Liver (tissue), 9 donors: ENCODE data around the gene RFX8. TPM values are rescaled to one million over a fixed set of nuclear protein-coding genes. Genes with fewer than 3 reads are reported as not detected.

ENCODE experiments used
- DNase-seq: peaks from one replicate; pipeline ENCODE4 v3.0.0-alpha.2; 2017; ENCODE audit warnings: low spot score
- H3K27ac ChIP-seq, 2 donors: one replicate each; pipeline ENCODE4 v1.7.0; 2013; ENCODE audit warnings: inconsistent platforms in 2 of 2, low read length in 2 of 2, control low read depth in 1 of 2, low read depth in 1 of 2, mild to moderate bottlenecking in 1 of 2
- H3K27me3 ChIP-seq, 4 donors: one replicate each; pipeline versions ENCODE4 v1.6.1 to v1.7.0; 2013; ENCODE audit warnings: low read length in 3 of 4, inconsistent platforms in 1 of 4, mild to moderate bottlenecking in 1 of 4, moderate library complexity in 1 of 4; ENCODE audit not compliant: control insufficient read depth in 4 of 4, insufficient read depth in 4 of 4
- H3K36me3 ChIP-seq, 4 donors: one replicate each; pipeline versions ENCODE4 v1.6.1 to v1.7.0; 2013; ENCODE audit warnings: low read length in 3 of 4, mild to moderate bottlenecking in 3 of 4, low read depth in 1 of 4, moderate library complexity in 1 of 4; ENCODE audit not compliant: control insufficient read depth in 4 of 4, insufficient read depth in 3 of 4
- H3K4me1 ChIP-seq, 4 donors: one replicate each; pipeline versions ENCODE4 v1.6.1 to v1.7.0; 2013; ENCODE audit warnings: low read length in 3 of 4, mild to moderate bottlenecking in 3 of 4, moderate library complexity in 1 of 4; ENCODE audit not compliant: control insufficient read depth in 4 of 4, insufficient read depth in 4 of 4
- H3K4me3 ChIP-seq, 3 donors: one replicate each; pipeline versions ENCODE4 v1.6.1 to v1.7.0; 2013; ENCODE audit warnings: low read length in 3 of 3, control low read depth in 1 of 3, low read depth in 1 of 3, mild to moderate bottlenecking in 1 of 3
- H3K9ac ChIP-seq, 2 donors: one replicate each; pipeline ENCODE4 v1.7.0; 2013; ENCODE audit warnings: low read length in 2 of 2, mild to moderate bottlenecking in 2 of 2, moderate library complexity in 2 of 2, control low read depth in 1 of 2, low read depth in 1 of 2
- H3K9me3 ChIP-seq, 4 donors: one replicate each; pipeline versions ENCODE4 v1.6.1 to v1.7.0; 2013; ENCODE audit warnings: low read length in 3 of 4; ENCODE audit not compliant: control insufficient read depth in 4 of 4
- EGR1 ChIP-seq, 2 donors: IDR thresholded peaks; 2 replicates each; pipeline ENCODE4 v1.6.1; 2016 to 2018; ENCODE audit warnings: antibody characterized with exemption in 2 of 2, low read depth in 2 of 2
- FOXA1 ChIP-seq: IDR thresholded peaks from 2 replicates; pipeline ENCODE4 v1.6.1; 2016; ENCODE audit warnings: antibody characterized with exemption
- FOXA2 ChIP-seq: IDR thresholded peaks from 2 replicates; pipeline ENCODE4 v1.6.1; 2016; ENCODE audit warnings: antibody characterized with exemption
- GABPA ChIP-seq, 2 donors: IDR thresholded peaks in 1 of 2; conservative IDR thresholded peaks in 1 of 2; 2 replicates each; pipeline ENCODE4 v1.6.1; 2016; ENCODE audit warnings: antibody characterized with exemption in 2 of 2, mild to moderate bottlenecking in 1 of 2, moderate library complexity in 1 of 2
- HNF4A ChIP-seq, 2 donors: conservative IDR thresholded peaks; 2 replicates each; pipeline ENCODE4 v1.6.1; 2016; ENCODE audit warnings: antibody characterized with exemption in 2 of 2, mild to moderate bottlenecking in 2 of 2
- JUND ChIP-seq, 2 donors: IDR thresholded peaks; 2 replicates each; pipeline ENCODE4 v1.6.1; 2016; ENCODE audit warnings: antibody characterized with exemption in 2 of 2
- NR2F2 ChIP-seq: IDR thresholded peaks from 2 replicates; pipeline ENCODE4 v1.6.1; 2016; ENCODE audit warnings: antibody characterized with exemption
- RAD21 ChIP-seq, 2 donors: IDR thresholded peaks; 2 replicates each; pipeline ENCODE4 v1.6.1; 2016; ENCODE audit warnings: antibody characterized with exemption in 2 of 2, mild to moderate bottlenecking in 2 of 2
- RXRA ChIP-seq, 2 donors: IDR thresholded peaks; 2 replicates each; pipeline ENCODE4 v1.6.1; 2017 to 2018; ENCODE audit warnings: antibody characterized with exemption in 2 of 2, mild to moderate bottlenecking in 1 of 2
- SP1 ChIP-seq: IDR thresholded peaks from 2 replicates; pipeline ENCODE4 v1.6.1; 2018; ENCODE audit warnings: antibody characterized with exemption, mild to moderate bottlenecking
- TAF1 ChIP-seq: conservative IDR thresholded peaks from 2 replicates; pipeline ENCODE4 v1.6.1; 2016; ENCODE audit warnings: antibody characterized with exemption, mild to moderate bottlenecking
- YY1 ChIP-seq: IDR thresholded peaks from 2 replicates; pipeline ENCODE4 v1.6.1; 2016; ENCODE audit warnings: antibody characterized with exemption, mild to moderate bottlenecking
- WGBS: extraction: QIAGEN DNeasy Blood & Tissue Kit; methylation state at CpG from one replicate; pipeline ENCODE4 v1.1.7; 2013; 5-methylcytosine and 5-hydroxymethylcytosine counted together
- polyA plus RNA-seq, 2 donors: library from polyadenylated mRNA; stranded (reverse) in 1 of 2; unstranded in 1 of 2; fragments of 200-250 nt in 1 of 2; fragments of >200 nt in 1 of 2; fragmentation: Nextera tagmentation in 1 of 2; extraction: Ambion mirVana in 1 of 2; gene quantifications; one replicate each; pipeline versions ENCODE4 v1.2.1 to v1.2.3, GENCODE V29; 2013 to 2015
- total RNA-seq, 2 donors: library from RNA; depleted of rRNA; stranded (reverse); fragments of >200 nt; gene quantifications; one replicate each; pipeline ENCODE4 v1.2.3, GENCODE V29; 2014
- TF ChIP-seq, protein P1 (sequence below): IDR thresholded peaks from 2 replicates; pipeline ENCODE4 v1.6.1; 2016; ENCODE audit warnings: antibody characterized with exemption
- TF ChIP-seq, protein P2 (sequence below): fragments of 150-350 bp; IDR thresholded peaks from 2 replicates; pipeline ENCODE4 v1.5.1; 2017; ENCODE audit warnings: improper control_type of control experiment, low read depth, low read length; ENCODE audit not compliant: missing input control
- TF ChIP-seq, protein P3 (sequence below): IDR thresholded peaks from 2 replicates; pipeline ENCODE4 v1.6.1; 2016; ENCODE audit warnings: antibody characterized with exemption
- TF ChIP-seq, protein P4 (sequence below): IDR thresholded peaks from 2 replicates; pipeline ENCODE4 v1.6.1; 2016; ENCODE audit warnings: antibody characterized with exemption, mild to moderate bottlenecking
- donor health status: healthy.
- donor health status: healthy.
- donor health status: healthy.
- donor health status: healthy.
- donor health status: healthy.

Gene RFX8
- total and polyA plus RNA-seq, 4 donors: 0.08 to 0.09 (median 0.09) TPM; not detected in 1

DNA sequence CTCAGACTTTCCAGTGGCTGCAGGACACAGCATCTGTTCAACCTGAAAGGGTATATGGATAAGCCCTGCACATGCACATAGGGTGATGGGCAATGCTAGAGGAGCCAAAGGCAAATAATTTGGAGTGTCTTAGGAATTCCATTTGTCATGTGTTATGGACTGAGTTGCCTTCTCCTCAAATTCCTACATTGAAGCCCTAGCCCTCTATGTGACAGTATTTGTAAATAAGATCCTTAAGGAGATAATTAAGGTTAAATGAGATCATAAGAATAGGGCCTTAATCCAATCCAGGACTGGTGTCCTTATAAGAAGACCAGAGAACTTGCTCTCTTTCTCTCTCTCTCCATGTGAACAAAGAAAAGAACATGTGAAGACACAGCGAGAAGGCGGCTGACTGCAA, 44.8 kb downstream of the RFX8 start:
- Histone ChIP-seq H3K36me3 (no peaks in the 10 kb centered on the region), H3K9ac (no peak overlapping the region), H3K4me3 (no peak overlapping the region), H3K4me1 (no peaks in the 10 kb centered on the region), H3K27me3 (no peaks in the 10 kb centered on the region), H3K27ac (no peak overlapping the region), H3K9me3 (no peaks in the 10 kb centered on the region)
- TF ChIP-seq TAF1: no peak
- TF ChIP-seq RXRA (IDR thresholded peaks at IDR 0.05): no peak
- TF ChIP-seq, protein P1, sequence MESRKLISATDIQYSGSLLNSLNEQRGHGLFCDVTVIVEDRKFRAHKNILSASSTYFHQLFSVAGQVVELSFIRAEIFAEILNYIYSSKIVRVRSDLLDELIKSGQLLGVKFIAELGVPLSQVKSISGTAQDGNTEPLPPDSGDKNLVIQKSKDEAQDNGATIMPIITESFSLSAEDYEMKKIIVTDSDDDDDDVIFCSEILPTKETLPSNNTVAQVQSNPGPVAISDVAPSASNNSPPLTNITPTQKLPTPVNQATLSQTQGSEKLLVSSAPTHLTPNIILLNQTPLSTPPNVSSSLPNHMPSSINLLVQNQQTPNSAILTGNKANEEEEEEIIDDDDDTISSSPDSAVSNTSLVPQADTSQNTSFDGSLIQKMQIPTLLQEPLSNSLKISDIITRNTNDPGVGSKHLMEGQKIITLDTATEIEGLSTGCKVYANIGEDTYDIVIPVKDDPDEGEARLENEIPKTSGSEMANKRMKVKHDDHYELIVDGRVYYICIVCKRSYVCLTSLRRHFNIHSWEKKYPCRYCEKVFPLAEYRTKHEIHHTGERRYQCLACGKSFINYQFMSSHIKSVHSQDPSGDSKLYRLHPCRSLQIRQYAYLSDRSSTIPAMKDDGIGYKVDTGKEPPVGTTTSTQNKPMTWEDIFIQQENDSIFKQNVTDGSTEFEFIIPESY: no peak
- no peak for TF ChIP-seq SP1
- no peak for TF ChIP-seq EGR1 (IDR thresholded peaks at IDR 0.05; ENCODE audit: low read depth in 2 of 2)
- no peak for TF ChIP-seq FOXA1
- TF ChIP-seq HNF4A (conservative IDR thresholded peaks at IDR 0.05): no peak
- TF ChIP-seq FOXA2: no peak
- no peak for TF ChIP-seq GABPA (IDR thresholded peaks at IDR 0.05 in 1 of 2, conservative IDR thresholded peaks at IDR 0.05 in 1 of 2)
- no peak for TF ChIP-seq YY1
- TF ChIP-seq, protein P2, sequence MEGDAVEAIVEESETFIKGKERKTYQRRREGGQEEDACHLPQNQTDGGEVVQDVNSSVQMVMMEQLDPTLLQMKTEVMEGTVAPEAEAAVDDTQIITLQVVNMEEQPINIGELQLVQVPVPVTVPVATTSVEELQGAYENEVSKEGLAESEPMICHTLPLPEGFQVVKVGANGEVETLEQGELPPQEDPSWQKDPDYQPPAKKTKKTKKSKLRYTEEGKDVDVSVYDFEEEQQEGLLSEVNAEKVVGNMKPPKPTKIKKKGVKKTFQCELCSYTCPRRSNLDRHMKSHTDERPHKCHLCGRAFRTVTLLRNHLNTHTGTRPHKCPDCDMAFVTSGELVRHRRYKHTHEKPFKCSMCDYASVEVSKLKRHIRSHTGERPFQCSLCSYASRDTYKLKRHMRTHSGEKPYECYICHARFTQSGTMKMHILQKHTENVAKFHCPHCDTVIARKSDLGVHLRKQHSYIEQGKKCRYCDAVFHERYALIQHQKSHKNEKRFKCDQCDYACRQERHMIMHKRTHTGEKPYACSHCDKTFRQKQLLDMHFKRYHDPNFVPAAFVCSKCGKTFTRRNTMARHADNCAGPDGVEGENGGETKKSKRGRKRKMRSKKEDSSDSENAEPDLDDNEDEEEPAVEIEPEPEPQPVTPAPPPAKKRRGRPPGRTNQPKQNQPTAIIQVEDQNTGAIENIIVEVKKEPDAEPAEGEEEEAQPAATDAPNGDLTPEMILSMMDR: no peak
- no peak for TF ChIP-seq RAD21 (IDR thresholded peaks at IDR 0.05)
- no peak for DNase-seq
- 97% methylated on average over 2 of the region's 2 CpGs for WGBS

DNA sequence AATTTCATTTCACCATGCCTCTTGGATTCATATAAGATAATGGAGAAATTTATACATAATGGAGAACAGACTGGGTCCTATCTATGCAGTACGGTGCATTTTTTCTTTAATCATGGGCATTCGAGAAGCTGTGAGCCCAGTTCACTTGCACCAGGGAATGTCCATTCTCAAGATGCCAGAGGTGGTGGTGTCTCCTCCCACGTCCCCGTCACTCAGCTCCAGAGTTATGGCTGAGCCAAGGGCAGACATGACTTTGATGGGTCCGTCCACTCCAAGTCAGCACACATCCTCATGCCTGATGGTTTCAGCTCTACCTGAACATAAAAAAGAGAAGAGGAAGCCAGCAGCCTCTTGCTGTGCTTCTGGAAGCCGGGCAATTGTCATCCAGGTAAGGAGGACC, 45.5 kb downstream of the RFX8 start:
- H3K9ac ChIP-seq: no peak overlapping the region
- no peak overlapping the region for H3K4me3 ChIP-seq
- TF ChIP-seq GABPA (IDR thresholded peaks at IDR 0.05 in 1 of 2, conservative IDR thresholded peaks at IDR 0.05 in 1 of 2) (no peak), JUND (IDR thresholded peaks at IDR 0.05) (no peak), HNF4A (conservative IDR thresholded peaks at IDR 0.05) (no peak), FOXA2 (no peak)
- H3K9me3 ChIP-seq: no peaks in the 10 kb centered on the region
- no peak for DNase-seq
- WGBS: 92% methylated on average over 6 of the region's 6 CpGs
- H3K36me3 ChIP-seq: no peaks in the 10 kb centered on the region
- no peak overlapping the region for H3K27ac ChIP-seq
- no peaks in the 10 kb centered on the region for H3K4me1 ChIP-seq
- no peaks in the 10 kb centered on the region for H3K27me3 ChIP-seq

DNA sequence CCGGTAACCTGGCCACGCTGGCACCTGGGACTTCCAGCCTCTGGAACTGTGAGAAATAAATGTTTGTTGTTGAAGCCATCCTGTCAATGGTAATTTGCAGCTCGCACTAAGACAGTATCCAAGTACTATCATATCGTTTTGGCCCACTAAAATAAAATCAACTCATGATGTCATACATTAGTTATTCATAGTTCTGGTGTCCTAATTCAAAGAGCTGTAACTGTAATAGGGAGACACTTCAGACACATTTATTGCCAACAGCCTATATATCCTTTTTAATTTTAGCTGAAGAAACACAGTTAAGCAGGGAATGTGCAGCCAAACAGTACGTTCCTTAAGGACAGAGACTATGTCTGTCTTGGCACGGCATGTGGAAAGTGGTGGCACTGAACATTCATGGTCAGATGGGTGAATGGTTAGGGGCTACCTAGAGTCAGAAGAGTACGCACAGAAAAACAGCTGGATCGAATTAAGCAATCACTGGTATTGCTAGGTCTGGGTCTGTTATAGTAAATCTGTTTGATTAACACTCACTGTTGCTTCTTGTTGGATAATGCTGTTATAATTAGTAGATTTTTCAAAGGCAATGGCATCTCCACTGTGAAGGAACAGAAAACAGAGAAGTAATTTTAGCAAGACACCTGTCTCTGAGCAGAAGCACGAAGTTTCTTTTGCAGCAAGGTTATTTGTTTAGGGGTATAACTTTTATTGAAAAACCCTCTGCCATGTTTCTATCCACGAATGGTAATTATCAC, 46.3 kb downstream of the RFX8 start:
- H3K9ac ChIP-seq: no peak overlapping the region
- H3K9me3 ChIP-seq: no peaks in the 10 kb centered on the region
- no peak overlapping the region for H3K27ac ChIP-seq
- H3K27me3 ChIP-seq: no peaks in the 10 kb centered on the region
- WGBS: 78% methylated on average over 10 of the region's 10 CpGs
- H3K36me3 ChIP-seq: no peaks in the 10 kb centered on the region
- no peak for DNase-seq
- no peaks in the 10 kb centered on the region for H3K4me1 ChIP-seq
- H3K4me3 ChIP-seq: no peak overlapping the region
- TF ChIP-seq YY1 (no peak), EGR1 (IDR thresholded peaks at IDR 0.05; ENCODE audit: low read depth in 2 of 2) (no peak), HNF4A (conservative IDR thresholded peaks at IDR 0.05) (no peak), JUND (IDR thresholded peaks at IDR 0.05) (no peak), NR2F2 (no peak), TAF1 (no peak), FOXA1 (no peak), GABPA (IDR thresholded peaks at IDR 0.05 in 1 of 2, conservative IDR thresholded peaks at IDR 0.05 in 1 of 2) (no peak)
- TF ChIP-seq, protein P2: no peak
- TF ChIP-seq, protein P3, sequence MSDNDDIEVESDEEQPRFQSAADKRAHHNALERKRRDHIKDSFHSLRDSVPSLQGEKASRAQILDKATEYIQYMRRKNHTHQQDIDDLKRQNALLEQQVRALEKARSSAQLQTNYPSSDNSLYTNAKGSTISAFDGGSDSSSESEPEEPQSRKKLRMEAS: no peak
- TF ChIP-seq, protein P4, sequence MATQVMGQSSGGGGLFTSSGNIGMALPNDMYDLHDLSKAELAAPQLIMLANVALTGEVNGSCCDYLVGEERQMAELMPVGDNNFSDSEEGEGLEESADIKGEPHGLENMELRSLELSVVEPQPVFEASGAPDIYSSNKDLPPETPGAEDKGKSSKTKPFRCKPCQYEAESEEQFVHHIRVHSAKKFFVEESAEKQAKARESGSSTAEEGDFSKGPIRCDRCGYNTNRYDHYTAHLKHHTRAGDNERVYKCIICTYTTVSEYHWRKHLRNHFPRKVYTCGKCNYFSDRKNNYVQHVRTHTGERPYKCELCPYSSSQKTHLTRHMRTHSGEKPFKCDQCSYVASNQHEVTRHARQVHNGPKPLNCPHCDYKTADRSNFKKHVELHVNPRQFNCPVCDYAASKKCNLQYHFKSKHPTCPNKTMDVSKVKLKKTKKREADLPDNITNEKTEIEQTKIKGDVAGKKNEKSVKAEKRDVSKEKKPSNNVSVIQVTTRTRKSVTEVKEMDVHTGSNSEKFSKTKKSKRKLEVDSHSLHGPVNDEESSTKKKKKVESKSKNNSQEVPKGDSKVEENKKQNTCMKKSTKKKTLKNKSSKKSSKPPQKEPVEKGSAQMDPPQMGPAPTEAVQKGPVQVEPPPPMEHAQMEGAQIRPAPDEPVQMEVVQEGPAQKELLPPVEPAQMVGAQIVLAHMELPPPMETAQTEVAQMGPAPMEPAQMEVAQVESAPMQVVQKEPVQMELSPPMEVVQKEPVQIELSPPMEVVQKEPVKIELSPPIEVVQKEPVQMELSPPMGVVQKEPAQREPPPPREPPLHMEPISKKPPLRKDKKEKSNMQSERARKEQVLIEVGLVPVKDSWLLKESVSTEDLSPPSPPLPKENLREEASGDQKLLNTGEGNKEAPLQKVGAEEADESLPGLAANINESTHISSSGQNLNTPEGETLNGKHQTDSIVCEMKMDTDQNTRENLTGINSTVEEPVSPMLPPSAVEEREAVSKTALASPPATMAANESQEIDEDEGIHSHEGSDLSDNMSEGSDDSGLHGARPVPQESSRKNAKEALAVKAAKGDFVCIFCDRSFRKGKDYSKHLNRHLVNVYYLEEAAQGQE: no peak
